ENCODE data around the gene TRRAP. TPM values are rescaled to one million over a fixed set of nuclear protein-coding genes. Genes with fewer than 3 reads are reported as not detected.

The TRRAP gene
- total RNA-seq, 1 donor, result 38.8 TPM

DNA sequence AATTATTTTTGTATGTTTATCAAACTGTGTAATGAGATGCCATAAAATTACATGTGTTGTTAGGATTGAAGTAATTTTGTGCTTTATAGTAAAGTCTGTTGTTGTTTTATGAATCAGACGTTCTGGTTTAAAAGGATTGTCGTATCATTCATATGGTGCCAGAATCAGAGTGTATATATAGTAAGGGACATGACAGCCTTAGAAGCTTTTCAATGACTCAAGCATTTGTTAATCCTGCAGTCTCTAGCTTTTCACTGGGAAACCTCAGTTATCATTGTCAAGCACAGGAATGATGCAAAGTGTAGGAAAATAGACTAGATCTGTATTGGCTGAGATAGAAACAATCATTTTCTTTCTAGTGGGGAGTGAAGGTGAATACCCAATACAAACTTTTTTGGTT, 57.5 kb downstream of the TRRAP start:
- DNase-seq (ENCODE audit: low read depth in 2 of 3, low spot score in 2 of 3), result no peak

DNA sequence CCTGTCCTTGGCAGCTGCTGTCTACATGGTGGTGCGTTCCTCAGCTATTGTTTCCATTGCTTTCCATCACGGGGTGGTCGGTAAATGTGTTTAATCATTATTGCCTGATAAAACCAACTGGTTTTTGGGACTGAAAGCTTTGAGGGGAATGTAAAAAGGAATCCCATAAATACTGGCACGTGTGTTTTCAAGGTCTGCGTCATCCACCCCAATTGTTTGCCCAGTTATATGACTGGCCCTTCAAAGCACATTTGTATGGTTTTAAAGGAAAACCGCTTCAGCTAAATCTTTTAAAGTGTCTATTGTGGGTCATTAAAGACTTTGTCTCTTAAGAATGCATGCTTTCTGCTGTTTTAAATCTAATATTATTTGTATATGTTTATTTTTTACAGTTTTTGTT, 65.0 kb downstream of the TRRAP start:
- DNase-seq (ENCODE audit: low read depth in 2 of 3, low spot score in 2 of 3), result no peak

DNA sequence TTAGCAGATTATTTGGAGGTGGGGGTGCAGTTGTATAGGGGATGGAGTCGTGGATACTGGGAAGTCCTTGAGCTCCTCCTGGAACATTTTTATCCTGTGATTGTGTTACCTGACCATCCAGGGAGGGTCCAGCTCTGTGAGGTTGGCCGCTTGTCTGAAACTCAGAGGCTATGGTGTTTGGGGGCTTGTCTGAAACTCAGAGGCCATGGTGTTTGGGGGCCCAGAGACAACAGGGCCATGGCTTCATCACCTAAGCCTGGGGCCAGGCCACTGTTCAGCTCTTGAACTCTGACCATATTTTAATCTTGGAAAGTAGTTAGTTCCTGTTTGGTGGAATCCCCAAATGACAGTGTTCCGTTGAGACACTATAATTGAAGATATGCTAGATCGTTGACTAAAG, 66.1 kb downstream of the TRRAP start:
- no peak for DNase-seq (ENCODE audit: low read depth in 2 of 3, low spot score in 2 of 3)

DNA sequence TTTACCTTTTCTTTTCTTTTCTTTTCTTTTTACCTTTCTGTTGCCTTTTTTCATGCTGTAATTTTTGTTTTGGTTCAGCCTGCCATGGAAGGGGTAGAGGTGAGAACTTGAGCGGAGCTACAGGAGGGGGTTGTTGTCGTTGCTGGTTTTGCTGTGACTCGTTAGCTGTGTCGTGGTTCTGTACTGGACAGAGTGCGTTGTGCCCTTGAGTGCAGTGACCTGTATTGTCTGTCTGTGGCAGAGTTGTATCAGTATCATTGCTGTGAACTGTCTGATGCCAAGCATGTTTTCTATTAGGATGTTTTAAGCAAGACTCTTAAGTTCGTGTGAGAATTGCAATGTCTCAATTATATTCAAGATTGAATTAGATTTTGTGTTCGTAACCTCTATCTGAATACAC, 67.5 kb downstream of the TRRAP start:
- DNase-seq (ENCODE audit: low read depth in 2 of 3, low spot score in 2 of 3), result no peak

DNA sequence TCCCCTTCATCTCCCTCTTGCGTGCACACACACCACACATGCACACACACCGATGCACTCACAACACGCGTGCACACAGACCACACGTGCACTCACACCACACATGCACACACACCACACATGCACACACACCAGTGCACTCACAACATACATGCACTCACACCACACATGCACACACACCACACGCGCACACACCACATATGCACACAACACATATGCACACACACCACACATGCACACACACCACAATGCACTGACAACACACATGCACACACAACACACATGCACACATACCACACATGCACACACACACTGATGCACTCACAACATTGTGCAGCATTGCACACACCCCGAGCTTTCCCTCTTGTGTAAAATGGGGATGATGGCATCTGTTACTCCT, 68.1 kb downstream of the TRRAP start:
- no peak for DNase-seq (ENCODE audit: low read depth in 2 of 3, low spot score in 2 of 3)

DNA sequence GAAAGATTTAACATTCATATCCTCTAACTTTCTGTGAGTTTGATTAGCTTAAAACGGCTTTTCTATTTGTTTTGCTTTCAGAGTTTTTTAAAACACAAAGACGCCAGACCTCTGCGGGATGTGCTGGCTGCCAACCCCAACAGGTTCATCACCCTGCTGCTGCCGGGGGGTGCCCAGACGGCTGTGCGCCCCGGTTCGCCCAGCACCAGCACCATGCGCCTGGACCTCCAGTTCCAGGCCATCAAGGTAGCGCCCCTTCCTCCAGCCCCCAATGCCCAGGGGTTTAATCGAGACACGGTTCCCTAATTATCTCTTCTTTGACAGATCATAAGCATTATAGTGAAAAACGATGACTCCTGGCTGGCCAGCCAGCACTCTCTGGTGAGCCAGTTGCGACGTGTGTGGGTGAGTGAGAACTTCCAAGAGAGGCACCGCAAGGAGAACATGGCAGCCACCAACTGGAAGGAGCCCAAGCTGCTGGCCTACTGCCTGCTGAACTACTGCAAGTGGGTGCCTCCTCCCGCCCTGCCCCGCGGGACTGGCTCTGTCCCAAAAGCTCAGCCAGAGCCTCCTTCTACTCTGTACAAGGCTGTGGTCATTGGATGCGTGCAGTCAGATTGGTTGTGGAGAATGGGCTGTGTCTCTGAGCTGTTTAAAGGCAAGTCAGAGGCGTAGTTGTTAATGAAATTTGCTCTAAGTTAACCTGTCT, 71.2 kb downstream of the TRRAP start:
- DNase-seq (ENCODE audit: low read depth in 2 of 3, low spot score in 2 of 3), result no peak

DNA sequence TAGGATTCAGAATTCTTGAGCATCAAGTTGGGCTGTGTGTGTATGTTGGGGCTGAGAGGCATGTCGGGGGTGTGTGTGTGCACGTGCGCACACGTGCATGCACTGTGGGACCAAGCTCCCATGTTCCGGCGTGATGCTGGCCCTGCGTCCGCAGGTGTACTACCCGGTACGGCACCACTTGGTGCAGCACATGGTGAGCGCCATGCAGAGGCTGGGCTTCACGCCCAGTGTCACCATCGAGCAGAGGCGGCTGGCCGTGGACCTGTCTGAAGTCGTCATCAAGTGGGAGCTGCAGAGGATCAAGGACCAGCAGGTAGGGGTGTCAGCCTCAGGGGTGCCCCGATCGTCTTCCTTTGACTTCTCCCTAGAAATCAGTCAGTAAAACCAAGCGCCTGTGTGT, 77.7 kb downstream of the TRRAP start:
- no peak for DNase-seq (ENCODE audit: low read depth in 2 of 3, low spot score in 2 of 3)

DNA sequence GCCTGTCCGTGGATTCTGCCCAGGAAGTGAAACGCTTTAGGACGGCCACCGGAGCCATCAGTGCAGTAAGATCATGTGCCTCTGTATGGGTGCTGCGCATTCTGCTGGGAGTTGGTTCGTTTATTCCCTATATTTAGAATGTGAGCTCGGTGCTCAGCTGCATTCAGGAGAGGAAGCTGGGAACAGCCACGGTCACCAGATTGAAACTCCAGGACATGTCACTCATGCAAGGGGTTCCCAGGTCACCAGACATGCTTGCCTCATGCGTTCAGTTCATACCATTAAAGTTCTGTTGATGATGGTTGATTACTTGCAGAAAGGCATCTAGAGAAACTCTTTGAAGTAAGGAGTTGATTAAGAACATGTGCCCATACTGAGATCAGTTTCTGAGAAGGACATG, 78.1 kb downstream of the TRRAP start:
- DNase-seq (ENCODE audit: low read depth in 2 of 3, low spot score in 2 of 3), result no peak

DNA sequence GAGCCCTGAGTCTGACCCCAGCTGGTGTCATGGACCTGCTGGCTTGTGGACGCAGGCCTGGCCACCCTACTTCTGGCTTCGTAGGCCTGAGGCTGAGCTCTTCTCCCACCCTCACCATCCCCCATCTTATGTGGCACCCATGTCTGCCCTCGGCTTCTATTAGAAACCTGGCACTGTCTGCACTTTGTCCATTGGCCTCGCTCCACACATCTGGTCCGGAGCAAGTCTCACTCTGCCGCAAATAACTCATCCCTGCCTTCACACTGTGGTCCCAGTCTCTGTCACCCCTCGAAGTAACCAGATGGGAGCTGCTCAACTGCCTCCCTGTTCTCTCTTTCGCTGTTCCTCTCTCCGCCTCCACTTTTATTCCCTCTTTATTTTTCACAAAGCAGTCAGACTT, 78.6 kb downstream of the TRRAP start:
- DNase-seq (ENCODE audit: low read depth in 2 of 3, low spot score in 2 of 3), result no peak

DNA sequence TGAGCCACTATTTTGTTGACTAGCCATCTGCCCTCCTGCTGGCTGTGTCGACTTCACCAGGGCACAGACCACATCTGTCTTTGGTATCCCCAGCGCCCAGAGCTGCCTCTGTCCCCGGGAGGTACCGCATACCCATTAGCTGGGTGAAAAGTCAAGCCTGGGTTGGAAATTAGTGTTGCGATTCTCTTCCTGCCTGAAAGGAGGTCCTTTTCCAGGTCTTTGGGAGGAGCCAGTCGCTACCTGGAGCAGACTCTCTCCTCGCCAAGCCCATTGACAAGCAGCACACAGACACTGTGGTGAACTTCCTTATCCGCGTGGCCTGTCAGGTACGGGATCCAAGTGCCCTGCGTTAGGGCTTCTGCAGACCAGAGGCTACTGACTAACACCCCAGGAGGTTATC, 79.4 kb downstream of the TRRAP start:
- DNase-seq (ENCODE audit: low read depth in 2 of 3, low spot score in 2 of 3), result no peak

DNA sequence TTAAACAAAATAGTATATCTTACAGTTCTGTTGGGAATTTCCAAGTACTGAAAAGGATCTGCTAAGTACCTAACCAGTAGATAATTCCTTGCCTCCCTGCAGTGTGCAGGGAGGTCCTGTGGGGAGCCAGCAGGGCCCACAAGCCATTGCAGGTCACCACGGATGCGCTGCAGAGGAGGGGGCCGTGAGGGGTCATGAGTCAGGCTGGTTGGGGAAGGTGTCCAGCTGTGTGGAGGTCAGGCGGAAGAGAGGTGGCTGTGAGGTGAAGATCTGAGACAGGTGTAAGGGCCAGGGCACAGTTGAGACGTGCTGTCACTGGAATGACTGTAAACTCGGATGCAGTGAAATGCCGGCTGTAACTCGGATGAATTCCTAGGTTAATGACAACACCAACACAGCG, 80.6 kb downstream of the TRRAP start:
- DNase-seq (ENCODE audit: low read depth in 2 of 3, low spot score in 2 of 3), result no peak

DNA sequence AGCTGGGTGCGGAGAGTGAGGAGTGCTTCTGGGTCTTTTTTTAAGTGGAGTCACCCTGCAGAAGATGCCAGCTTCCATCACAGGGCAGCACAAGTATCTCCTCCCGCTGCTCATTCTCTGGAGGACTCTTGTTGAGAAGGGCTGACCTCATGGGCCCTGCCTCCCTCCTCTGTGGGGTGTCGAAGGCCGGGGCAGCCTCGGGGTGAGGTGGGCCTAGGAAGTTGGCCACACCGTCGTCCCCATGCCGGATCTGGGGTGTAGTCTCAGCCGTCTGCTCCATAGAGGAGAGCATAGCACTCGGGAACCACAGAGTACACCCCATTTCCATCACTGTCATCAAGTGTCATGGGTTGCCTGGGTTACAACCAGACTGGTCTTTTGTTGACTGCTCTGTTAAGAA, 85.0 kb downstream of the TRRAP start:
- no peak for DNase-seq (ENCODE audit: low read depth in 2 of 3, low spot score in 2 of 3)

DNA sequence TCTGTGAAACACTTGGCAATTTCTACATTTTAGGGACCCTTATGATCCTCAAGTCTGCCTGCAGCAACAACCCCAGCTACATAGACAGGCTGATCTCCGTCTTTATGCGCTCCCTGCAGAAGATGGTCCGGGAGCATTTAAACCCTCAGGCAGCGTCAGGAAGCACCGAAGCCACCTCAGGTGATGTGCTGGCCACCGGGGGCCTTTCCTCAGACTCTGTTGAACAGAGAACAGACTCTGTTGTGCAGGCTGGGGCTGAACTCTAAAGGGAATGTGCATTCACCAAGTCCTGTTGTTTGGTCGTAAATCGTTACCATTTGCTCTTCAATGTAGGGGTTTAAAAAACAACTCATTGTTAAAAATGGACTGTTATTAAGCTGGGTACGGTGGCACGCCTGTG, 86.3 kb downstream of the TRRAP start:
- DNase-seq (ENCODE audit: low read depth in 2 of 3, low spot score in 2 of 3), result no peak

DNA sequence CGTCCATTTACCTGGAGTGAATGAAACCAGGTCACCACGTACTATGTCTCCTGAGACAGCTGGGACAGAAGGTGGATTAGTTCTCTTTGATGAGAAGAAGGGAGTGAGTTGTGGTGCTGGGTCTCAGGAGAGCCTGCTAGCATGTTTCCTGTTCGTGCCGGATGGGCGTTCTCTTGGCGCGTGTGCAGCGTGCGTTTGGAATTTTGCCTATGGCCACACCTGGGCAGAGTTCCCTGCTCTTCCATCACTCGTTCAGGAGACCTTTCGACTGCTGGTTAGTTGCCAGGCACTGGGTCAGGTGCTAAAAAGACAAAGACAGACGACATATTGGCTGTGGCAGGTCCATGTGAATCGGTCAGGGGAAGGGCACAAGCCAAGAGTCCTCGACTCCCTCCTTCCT, 90.3 kb downstream of the TRRAP start:
- DNase-seq (ENCODE audit: low read depth in 2 of 3, low spot score in 2 of 3), result no peak

DNA sequence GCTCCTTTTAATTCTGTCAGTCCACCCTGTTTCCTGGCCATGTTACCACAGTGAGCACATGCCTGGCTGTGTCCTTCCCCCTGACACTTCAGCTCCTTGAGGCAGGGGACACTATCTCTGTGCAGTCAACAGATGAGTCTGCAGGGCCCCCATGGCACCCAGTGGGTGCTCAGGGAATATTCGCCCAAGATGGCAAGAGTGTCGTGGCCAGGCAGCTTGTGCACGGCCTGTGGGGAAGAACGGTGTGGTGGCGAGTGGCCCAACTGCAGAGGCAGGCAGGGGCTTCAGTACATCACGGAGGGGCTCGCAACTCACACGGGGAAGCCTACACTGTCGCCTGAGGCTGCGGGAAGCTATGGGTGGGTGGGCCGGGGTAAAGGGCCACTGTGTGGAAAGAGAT, 91.1 kb downstream of the TRRAP start:
- no peak for DNase-seq (ENCODE audit: low read depth in 2 of 3, low spot score in 2 of 3)

DNA sequence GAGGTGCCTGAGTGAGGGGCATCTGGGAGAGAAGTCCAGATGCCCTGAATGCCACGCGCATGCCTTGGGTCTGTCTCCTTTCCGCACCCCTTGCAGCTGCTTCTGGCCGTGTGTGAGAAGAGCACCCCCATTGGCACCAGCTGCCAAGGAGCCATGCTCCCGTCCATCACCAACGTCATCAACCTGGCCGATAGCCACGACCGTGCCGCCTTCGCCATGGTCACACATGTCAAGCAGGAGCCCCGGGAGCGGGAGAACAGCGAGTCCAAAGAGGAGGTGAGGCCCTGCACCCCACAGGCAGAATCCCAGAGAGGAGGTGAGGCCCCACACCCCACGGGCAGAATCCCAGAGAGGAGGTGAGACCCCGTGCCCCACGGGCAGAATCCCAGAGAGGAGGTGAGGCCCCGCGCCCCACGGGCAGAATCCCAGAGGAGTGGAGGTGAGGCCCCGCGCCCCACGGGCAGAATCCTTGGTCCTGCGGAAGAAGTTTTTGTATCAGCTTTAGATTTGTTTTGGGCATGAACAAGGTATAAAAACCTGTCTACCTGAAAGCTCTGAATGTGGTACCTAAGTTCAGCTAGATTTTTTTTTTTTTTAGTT, 91.8 kb downstream of the TRRAP start:
- DNase-seq (ENCODE audit: low read depth in 2 of 3, low spot score in 2 of 3), result no peak

DNA sequence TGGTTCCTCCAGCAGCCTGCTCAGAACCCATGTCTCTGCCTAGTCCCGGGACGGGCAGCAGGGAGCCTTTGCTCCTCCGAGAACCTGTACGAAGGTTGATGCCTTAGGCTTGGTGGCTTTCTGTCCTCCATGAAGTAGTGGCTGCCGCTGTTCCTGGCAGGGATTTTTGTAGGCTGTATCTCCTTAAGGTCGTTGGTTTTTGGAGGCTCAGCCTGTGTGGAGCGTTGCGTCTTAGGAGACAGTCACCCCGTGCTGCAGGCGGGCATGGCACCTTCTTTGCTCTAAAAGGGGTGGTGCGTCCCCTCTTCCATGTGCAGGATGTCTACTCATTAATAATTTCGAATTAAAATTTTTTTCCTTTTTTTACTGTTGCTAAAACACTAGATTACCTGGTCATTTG, 92.5 kb downstream of the TRRAP start:
- DNase-seq (ENCODE audit: low read depth in 2 of 3, low spot score in 2 of 3), result no peak

DNA sequence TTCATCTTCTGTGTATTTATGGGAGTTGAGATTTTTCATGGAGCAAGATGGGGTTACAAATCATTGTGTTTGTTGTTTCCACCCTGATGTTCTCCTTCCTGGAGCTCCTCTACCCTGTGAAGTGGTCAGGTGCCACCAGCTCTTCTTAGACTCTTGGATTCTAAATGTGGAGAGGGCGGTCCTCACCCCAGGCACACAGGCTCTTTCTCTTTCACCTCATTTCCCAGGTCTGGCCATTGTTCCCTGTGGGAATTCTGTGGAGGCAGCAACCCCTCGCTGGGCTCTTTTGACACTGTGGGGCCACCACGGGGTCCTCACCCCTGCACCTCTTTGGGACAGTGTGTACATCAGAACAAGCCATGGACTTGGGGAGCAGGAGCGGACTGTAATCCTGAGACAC, 95.9 kb downstream of the TRRAP start:
- no peak for DNase-seq (ENCODE audit: low read depth in 2 of 3, low spot score in 2 of 3)

DNA sequence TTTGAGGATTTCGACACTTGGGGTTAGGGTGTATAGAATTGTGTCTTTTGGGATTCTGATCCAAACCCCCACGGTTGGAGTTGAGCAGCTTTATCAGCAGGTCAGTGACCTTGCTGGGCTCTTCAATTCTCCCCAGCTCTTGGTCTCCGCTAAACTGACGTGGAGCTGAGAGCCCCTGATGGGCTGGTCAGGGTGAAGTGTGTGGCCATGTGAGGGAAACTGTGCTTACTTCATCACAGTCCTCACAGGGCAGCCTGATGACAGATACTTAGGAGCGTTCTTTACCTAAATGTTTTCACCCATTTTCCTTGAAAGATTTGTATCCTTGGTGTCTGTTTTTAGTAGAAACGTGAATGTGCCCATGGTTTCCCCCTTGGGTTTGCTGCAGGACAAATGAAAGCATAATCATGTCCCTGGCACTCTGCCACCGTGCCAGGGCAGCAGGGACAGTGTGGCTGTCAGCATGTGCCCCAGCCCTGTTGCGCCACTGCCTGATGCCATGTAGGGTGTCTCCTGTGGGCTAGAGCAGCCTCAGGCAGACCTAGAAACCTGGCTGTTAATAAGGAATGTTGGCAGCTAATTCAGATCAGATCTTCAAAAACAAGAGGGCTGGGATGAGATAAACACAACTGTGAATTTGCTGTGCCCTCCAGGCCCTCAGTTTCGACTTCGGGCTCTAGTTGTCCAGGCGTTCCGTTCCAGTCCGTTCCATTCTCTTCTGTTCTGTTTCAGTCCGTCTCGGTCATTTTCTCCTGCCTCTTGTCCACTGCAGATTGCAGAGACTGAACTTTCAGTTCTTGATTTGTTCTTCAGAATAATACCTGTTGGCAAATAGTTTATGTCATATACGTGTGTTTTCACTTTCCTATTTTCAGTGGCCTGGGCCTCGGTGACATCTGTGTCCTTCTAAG, 96.8 kb downstream of the TRRAP start:
- no peak for DNase-seq (ENCODE audit: low read depth in 2 of 3, low spot score in 2 of 3)

DNA sequence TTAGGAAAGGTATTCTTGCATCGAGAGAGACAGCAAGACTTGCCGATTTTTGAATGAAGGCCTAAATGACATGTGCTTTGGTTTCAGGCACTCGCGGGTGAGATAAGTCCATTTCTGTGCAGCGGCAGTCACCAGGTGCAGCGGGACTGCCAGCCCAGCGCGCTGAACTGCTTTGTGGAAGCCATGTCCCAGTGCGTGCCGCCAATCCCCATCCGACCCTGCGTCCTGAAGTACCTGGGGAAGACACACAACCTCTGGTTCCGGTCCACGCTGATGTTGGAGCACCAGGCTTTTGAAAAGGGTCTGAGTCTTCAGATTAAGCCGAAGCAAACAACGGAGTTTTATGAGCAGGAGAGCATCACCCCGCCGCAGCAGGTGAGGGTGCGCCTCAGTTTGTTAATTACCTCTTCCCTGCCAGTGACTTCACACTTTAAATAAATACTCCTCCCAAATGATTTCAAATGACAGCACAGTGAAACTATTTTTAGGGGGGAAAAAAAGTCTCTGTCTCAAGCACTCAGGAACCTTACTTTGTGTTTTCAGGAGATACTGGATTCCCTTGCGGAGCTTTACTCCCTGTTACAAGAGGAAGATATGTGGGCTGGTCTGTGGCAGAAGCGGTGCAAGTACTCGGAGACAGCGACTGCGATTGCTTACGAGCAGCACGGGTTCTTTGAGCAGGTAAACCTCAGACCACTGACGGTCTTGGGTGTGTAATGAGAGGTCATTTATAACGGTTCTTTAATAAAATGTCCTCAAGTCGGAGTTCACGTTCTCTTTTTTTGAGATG, 98.3 kb downstream of the TRRAP start:
- no peak for DNase-seq (ENCODE audit: low read depth in 2 of 3, low spot score in 2 of 3)

DNA sequence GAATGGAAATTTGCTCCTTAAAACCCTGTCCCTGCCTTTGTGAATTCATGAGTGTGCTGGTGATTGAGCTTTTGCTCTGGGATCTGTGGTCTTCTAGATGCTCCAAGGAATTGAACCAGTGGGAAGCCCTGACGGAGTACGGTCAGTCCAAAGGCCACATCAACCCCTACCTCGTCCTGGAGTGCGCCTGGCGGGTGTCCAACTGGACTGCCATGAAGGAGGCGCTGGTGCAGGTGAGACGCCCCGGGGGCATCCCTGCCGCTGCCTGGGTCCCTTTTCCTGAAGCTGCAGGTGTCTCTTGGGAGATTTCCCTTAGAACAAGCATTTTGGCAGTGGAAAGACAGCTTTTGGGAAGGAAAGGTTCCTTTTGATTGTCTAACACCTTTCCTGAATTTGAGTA, 100.3 kb downstream of the TRRAP start:
- no peak for DNase-seq (ENCODE audit: low read depth in 2 of 3, low spot score in 2 of 3)
